Cardiac muscle cell (in vitro differentiated cells and primary cell): ENCODE measurements around the gene ECHDC1. TPM values are rescaled to one million over a fixed set of nuclear protein-coding genes. Genes with fewer than 3 reads are reported as not detected.

ENCODE experiments used
- DNase-seq, 2 donors: peaks; one replicate each; pipeline versions ENCODE4 v3.0.0 to v3.0.0-alpha.2; 2010 to 2017; ENCODE audit warnings: low read depth in 1 of 2, low spot score in 1 of 2
- H3K27ac ChIP-seq: fragments of 200-600 bp; sonication (generic); 2 replicates; pipeline ENCODE4 v1.5.1; 2016
- H3K27me3 ChIP-seq: fragments of 200-600 bp; sonication (generic); 2 replicates; pipeline ENCODE4 v1.6.0; 2016; ENCODE audit warnings: control low read depth
- H3K36me3 ChIP-seq: fragments of 200-600 bp; sonication (generic); 2 replicates; pipeline ENCODE4 v1.5.1; 2016; ENCODE audit warnings: control low read depth
- H3K4me1 ChIP-seq: fragments of 200-600 bp; sonication (generic); 2 replicates; pipeline ENCODE4 v1.8.1; 2017; ENCODE audit warnings: low read depth, mild to moderate bottlenecking, mixed run types
- H3K4me3 ChIP-seq: fragments of 200-600 bp; sonication (generic); 2 replicates; pipeline ENCODE4 v1.5.1; 2016; ENCODE audit warnings: mild to moderate bottlenecking
- H3K9me3 ChIP-seq: fragments of 200-600 bp; sonication (generic); 2 replicates; pipeline ENCODE4 v1.5.1; 2017; ENCODE audit warnings: low read depth, mild to moderate bottlenecking, control low read depth
- polyA plus RNA-seq: library from polyadenylated mRNA; unstranded; fragments of >200 nt; fragmentation: Nextera tagmentation; extraction: Ambion mirVana; gene quantifications from 2 replicates; pipeline ENCODE4 v1.2.1, GENCODE V29; 2016
- total RNA-seq: library from RNA; depleted of rRNA; stranded (reverse); fragments of >200 nt; gene quantifications from 2 replicates; pipeline ENCODE4 v1.2.3, GENCODE V29; 2016
- TF ChIP-seq, protein P1 (sequence below): IDR thresholded peaks from 2 replicates; pipeline ENCODE4 v1.5.1; 2012; ENCODE audit warnings: low read depth, mild to moderate bottlenecking, low read length

Gene ECHDC1, protein sequence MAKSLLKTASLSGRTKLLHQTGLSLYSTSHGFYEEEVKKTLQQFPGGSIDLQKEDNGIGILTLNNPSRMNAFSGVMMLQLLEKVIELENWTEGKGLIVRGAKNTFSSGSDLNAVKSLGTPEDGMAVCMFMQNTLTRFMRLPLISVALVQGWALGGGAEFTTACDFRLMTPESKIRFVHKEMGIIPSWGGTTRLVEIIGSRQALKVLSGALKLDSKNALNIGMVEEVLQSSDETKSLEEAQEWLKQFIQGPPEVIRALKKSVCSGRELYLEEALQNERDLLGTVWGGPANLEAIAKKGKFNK
- total RNA-seq = 34.1 and 36.1 TPM in 2 replicates
- 60.7 and 68.4 TPM in 2 replicates for polyA plus RNA-seq

DNA sequence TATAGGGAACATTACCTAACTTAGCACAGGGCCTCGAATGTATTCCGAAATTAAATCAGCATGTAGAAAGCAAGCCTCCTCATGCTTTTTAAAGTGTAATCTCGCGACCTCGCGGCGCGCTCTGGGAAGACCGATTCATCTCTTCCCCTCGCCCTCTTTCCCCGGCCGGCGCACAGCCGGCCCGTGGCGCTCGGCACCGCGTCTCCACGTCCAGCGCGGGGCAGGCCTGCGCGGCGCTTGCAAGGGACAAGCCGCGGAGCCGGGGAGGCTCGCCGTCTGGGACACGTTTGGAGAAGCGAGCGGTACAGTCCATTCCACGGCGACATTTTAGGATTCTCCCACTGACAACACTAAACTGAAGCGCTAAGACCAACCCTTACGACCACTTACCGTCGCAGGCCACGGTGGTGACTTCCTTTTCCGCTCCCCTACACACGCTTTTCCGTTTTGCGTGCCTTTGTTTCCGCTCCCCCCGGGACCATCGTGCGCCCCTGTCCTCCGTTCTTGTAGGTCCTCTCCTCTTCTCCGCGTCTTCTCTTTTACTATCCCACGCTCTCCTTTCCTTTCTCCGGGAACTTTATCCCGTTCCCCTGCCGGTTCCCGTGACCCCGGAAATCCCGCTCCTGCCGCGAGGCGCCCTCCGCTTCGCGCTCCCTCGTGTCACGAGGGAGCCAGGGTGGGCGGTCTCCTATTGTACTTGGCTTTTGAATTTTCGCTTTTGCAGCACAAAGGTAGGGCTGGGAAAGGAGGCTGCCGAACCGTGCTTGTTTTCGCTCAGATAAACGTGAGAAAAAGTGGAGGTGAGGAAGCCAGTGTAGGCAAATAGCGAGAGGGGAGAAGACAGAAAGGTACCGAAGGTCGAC, at the start of gene ECHDC1:
Gene ECHDC1, minus strand, starts transcription at position 664 of the 863 bp plus-strand sequence. CDS start 12,581 bp downstream, outside the sequence.
- H3K9me3 ChIP-seq = no peaks in the 10 kb centered on the region
- TF ChIP-seq, protein P1, sequence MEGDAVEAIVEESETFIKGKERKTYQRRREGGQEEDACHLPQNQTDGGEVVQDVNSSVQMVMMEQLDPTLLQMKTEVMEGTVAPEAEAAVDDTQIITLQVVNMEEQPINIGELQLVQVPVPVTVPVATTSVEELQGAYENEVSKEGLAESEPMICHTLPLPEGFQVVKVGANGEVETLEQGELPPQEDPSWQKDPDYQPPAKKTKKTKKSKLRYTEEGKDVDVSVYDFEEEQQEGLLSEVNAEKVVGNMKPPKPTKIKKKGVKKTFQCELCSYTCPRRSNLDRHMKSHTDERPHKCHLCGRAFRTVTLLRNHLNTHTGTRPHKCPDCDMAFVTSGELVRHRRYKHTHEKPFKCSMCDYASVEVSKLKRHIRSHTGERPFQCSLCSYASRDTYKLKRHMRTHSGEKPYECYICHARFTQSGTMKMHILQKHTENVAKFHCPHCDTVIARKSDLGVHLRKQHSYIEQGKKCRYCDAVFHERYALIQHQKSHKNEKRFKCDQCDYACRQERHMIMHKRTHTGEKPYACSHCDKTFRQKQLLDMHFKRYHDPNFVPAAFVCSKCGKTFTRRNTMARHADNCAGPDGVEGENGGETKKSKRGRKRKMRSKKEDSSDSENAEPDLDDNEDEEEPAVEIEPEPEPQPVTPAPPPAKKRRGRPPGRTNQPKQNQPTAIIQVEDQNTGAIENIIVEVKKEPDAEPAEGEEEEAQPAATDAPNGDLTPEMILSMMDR = no peak
- H3K36me3 ChIP-seq = no peaks in the 10 kb centered on the region
- H3K27ac ChIP-seq = peak within 1 kb of the TSS; percentile 94
- no peaks in the 10 kb centered on the region for H3K27me3 ChIP-seq
- peaks cover 13% of the 10 kb centered on the region for H3K4me1 ChIP-seq
- peak within 1 kb of the TSS; percentile 83 for H3K4me3 ChIP-seq
- DNase-seq = peak; percentile 78 to 81

DNA sequence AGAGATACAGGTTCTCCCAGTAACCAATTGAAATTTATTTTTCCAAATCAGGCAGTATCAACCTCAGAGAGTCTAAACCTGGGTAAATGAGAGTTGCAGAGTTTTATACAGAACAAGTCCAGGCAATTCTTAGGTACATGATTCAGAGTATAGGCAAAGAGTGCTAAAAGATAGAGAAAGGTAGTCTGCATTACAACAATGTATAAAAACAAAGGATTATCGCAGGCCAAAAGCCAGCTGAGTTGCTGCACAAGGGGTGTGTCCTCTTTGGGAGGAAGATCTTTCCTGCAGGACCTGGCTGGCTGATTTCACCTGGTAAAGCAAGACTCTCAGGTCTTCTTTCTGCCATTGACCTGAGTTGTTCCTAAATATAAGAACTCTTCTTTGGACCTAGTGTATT, 48.9 kb upstream of the ECHDC1 start:
- peaks cover 4% of the 10 kb centered on the region for H3K4me1 ChIP-seq
- H3K36me3 ChIP-seq = no peaks in the 10 kb centered on the region
- H3K9me3 ChIP-seq = no peaks in the 10 kb centered on the region
- TF ChIP-seq, protein P1 = no peak
- no peak overlapping the region for H3K4me3 ChIP-seq
- H3K27me3 ChIP-seq = no peaks in the 10 kb centered on the region
- H3K27ac ChIP-seq = no peak overlapping the region
- no peak for DNase-seq

DNA sequence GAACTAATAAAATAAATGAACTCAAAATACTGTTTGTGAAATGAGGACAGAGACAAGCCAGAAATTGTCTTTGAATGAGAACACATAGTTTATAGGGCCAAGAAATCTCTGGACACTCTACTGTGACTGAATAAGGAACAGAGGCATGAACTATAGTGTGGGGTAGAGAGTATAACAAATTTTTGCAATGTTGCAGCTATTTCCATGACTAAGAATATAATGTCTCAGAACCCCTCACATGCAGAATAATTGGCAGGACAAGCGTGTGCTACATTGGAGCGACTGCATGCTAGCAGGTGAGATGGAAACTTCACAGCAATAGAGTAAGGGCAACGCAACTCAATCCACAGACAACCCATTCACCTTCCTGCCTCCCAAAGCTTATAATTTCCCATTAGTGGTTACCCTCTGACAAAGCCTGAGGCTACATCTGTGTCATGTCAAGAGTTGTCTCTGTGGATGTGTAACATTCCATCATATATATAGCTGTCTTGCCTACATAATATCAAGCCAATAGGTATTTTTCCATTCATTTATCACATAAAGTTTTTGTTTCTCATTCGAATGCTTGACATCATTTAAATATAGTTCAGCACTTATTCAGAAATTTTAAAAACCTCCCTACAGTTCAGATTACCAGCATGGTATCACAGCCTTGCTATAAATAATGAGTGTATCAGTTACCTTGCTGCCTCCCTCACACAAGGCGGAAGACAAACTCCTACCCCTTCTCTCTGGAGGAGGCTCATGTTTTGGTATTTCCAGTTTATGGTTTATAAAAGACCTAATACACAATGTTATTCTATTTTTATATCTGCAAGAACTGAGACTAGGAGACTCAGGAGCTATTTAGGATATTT, 47.9 kb upstream of the ECHDC1 start:
- Histone ChIP-seq H3K4me1 (peaks cover 4% of the 10 kb centered on the region), H3K27me3 (no peaks in the 10 kb centered on the region), H3K27ac (no peak overlapping the region), H3K4me3 (no peak overlapping the region), H3K36me3 (no peaks in the 10 kb centered on the region), H3K9me3 (no peaks in the 10 kb centered on the region)
- TF ChIP-seq, protein P1 = no peak
- no peak for DNase-seq

DNA sequence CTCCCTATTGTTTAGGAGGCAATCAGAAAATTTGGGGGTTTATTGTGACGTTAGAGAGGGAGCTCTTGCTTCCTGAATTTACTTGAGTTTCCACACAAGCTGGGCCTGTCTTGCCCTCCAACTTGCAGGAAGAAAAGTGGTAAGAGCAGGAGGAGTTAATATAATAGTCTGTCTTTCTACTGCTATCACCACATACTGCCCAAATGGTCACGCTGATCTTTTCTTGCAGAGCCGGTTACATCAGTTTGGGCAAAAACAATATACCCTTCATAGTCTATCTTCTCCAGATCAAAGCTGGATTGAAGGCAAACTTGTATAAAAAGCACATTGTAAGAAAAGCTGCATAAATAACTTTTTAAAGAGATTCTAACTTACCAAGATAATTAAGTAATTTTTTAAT, 46.3 kb upstream of the ECHDC1 start:
- Histone ChIP-seq H3K4me1 (peaks cover 4% of the 10 kb centered on the region), H3K27me3 (no peaks in the 10 kb centered on the region), H3K9me3 (no peaks in the 10 kb centered on the region), H3K36me3 (no peaks in the 10 kb centered on the region), H3K27ac (no peak overlapping the region), H3K4me3 (no peak overlapping the region)
- TF ChIP-seq, protein P1 = no peak
- no peak for DNase-seq
